ENCODE measurements around the gene DDR1. TPM values are rescaled to one million over a fixed set of nuclear protein-coding genes. Genes with fewer than 3 reads are reported as not detected.

Gene DDR1
- total RNA-seq: 88.6 and 89.0 TPM in 2 replicates
- polyA plus RNA-seq (2012): 78.7 TPM

- DNase-seq (ENCODE audit: low read depth): peak; percentile 89
These were observed at the start of gene DDR1 for GRCh38 chr6:30883685-30884520. DDR1 (plus strand) TSS chr6:30884519; CDS start chr6:30888730, 4,211 bp downstream.

DNA sequence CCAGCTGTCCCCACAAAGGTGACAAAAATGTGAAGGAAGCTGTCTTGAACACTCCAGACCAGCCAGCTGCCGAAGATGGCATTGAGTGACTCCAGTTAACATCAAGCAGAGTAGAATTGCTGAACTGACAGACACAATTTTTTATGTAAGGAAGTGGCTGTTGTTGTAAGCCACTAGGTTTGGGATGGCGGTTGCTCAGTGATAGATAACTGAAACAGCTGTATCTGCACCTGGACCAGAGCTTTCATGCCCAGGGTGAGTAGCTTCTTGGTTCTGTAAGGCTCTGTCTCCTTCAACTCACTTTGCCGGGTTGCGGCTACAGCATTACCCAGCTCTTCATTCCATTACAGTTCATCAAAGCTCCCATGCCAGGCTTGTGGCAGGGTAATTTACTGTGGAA, 49.7 kb upstream of the DDR1 start:
- DNase-seq (ENCODE audit: low read depth): peak; percentile 52

GRCh38 chr6:30835576-30835975, 48.7 kb upstream of the DDR1 start:
- DNase-seq (ENCODE audit: low read depth): no peak

DNA sequence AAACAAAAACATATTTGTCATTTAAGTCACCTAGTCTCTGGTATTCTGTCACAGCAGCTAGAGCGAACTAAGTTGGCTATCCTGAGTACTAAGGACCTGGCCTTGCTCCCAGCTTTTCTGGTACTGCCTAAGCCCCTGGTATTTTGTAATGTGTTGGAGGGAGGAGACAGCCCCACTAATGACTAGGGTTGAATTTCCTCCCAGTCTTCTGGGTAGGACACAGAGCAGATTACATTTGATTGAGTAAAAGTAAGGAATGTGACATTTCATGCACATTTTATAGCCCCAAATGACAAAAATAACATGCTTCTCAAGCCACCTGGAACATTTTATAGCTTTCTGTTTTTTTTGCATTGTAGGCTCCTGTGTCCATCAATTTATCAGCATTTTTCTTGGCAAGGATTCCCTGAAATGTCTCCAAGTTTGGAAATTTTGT, 47.9 kb upstream of the DDR1 start:
- DNase-seq (ENCODE audit: low read depth): peak; percentile 65

DNA sequence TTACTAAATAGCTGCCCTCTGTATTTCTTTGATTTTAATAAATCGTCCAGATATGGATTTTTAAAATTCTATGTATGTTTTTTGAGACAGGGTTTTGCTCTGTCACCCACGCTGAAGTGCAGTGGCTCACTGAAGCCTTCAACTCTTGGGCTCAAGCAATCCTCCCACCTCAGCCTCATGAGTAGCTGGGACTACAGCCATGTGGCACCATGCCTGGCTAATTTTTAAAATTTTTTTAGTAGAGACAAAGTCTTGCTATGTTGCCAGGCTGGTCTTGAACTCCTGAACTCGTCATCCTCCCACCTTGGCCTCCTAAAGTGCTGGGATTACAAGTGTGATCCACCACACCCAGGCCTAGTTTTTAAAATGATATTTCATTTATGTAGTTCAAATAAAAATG, 47.4 kb upstream of the DDR1 start:
- DNase-seq (ENCODE audit: low read depth): no peak

DNA sequence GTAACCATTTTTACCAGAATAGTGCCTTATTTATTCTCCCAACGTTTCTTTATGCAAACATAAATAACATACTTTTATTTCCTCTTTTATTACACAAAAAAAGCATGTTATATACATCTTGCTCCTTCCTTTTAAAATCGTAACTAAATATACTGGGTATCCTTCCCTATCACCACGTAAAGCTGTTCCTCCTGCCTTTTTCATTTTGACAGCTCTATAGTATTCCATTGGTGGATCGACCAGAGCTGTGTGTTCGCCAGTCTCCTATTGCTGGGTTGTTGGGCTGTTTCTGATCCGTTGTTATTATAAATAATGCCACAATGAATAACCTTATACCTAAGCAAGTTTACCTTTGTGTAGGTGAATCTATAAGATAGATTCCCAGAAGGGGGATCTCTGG, 46.9 kb upstream of the DDR1 start:
- DNase-seq (ENCODE audit: low read depth): no peak

- no peak for DNase-seq (ENCODE audit: low read depth)
These were observed 46.4 kb upstream of the DDR1 start for GRCh38 chr6:30837870-30838269.

- no peak for DNase-seq (ENCODE audit: low read depth)
These were observed 44.6 kb upstream of the DDR1 start for GRCh38 chr6:30839671-30840070.

DNA sequence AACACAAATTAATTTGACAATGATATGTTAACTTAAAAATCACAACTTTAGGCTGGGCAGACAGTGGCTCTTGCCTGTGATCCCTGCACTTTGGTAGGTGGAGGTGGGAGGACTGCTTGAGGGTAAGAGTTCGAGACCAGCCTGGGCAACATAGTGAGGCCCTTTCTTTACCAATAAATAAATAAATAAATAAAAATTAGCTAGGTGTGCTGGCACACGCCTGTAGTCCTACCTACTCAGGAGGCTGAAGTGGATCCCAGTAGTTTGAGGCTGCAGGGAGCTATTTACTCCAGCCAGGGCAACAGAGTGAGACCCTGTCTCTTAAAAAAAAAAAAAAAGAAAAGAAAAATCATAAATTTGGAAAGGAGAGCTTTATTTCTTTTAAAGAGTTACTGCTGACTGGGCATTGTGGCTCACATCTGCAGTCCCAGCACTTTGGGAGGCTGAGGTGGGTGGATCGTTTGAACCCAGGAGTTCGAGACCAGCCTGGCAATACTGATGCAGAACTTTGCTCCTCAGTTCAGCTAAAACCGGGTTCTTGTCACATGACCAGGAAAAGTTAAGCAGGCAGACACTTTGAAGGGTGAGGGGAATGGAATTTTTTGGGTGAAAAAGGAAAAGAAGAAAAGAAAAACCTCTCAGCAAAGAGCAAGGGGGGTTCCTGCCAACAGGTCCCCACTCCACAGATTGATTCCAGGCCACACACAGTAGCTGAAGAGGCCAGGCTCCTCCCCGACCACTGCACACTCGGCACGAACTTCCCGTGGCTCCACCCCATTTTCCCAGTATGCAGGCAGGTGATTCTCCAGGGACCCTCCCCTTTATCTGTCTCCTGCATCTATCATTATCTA, 44.0 kb upstream of the DDR1 start:
- no peak for DNase-seq (ENCODE audit: low read depth)

- DNase-seq (ENCODE audit: low read depth): no peak
These were observed 43.2 kb upstream of the DDR1 start for GRCh38 chr6:30840935-30841643.

- peak; percentile 69 for DNase-seq (ENCODE audit: low read depth)
These were observed 42.4 kb upstream of the DDR1 start for GRCh38 chr6:30841644-30842504.

GRCh38 chr6:30842754-30843610, 41.3 kb upstream of the DDR1 start:
- DNase-seq (ENCODE audit: low read depth): peak; percentile 29

DNA sequence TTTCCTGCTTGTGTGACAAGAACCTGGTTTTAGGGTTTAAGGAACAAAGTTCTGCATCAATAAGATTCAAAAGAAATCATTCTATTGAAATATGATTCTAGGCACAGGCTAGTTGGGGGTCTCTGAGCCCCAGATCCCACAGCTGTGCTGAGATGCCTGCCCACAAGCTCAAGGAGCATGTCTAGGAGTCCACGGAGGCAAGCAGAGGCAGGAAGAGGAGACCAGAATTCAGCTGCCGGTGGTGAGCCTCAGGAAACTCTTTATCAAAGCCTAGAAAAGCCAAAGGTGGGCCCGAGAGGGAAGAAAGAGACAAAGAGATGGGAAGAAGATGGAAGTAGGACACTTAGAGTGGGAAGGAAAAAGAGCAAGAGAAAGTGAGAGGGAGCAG, 40.7 kb upstream of the DDR1 start:
- DNase-seq (ENCODE audit: low read depth): no peak

DNA sequence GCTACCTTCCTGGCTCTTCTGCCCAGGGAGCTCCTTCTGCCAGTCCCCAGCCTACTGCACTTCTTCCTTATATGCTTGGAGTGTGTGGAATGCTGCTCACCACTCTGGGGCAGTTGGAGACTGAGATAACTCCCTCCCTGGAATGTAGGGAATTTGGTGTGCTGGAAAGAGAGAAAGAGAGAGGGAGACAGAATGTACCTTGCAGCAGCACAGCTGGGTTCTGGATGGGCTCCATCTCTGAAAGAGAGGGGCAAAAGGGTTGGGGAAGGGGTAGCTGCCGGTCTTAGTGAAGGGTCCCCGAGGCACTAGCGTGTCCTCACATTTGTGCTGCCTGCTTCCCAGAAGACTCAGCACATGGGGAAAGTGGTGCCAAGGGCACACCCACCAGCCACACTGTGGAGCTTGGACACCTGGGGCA, 40.2 kb upstream of the DDR1 start:
- peak; percentile 56 for DNase-seq (ENCODE audit: low read depth)

GRCh38 chr6:30845183-30845582, 39.1 kb upstream of the DDR1 start:
- DNase-seq (ENCODE audit: low read depth): no peak

- DNase-seq (ENCODE audit: low read depth): no peak
These were observed 36.8 kb upstream of the DDR1 start for GRCh38 chr6:30847421-30847970.

- no peak for DNase-seq (ENCODE audit: low read depth)
These were observed 36.3 kb upstream of the DDR1 start for GRCh38 chr6:30847971-30848436.

GRCh38 chr6:30849903-30850651, 34.2 kb upstream of the DDR1 start:
- DNase-seq (ENCODE audit: low read depth): no peak

Measured in myocyte (in vitro differentiated cells).